GM18907 (cell line): ENCODE data around the gene BORA.
A peak's percentile ranks its signal among the peaks of the same experiment; 100 is the strongest.
"Not testable (repeated sequence)": the region's sequence is repeated elsewhere in the genome, so short reads cannot be mapped to it uniquely, and the experiment has no call there.

ENCODE experiments used
- ATAC-seq: cut with Tn5 transposase; IDR thresholded peaks from one replicate; pipeline ENCODE4 v1.9.1; 2021; ENCODE audit warnings: mild to moderate bottlenecking, moderate library complexity; ENCODE audit not compliant: unreplicated experiment

BORA gene

GRCh38 chr13:72727417-72728289 is at the start of gene BORA, which contains the start of gene MZT1:
Gene BORA (plus strand): TSS chr13:72727923. CDS start chr13:72728941, 1,018 bp downstream.
Gene MZT1 (minus strand): TSS chr13:72727629. CDS start chr13:72727602, 27 bp downstream.
- peak; percentile 97 for ATAC-seq

DNA sequence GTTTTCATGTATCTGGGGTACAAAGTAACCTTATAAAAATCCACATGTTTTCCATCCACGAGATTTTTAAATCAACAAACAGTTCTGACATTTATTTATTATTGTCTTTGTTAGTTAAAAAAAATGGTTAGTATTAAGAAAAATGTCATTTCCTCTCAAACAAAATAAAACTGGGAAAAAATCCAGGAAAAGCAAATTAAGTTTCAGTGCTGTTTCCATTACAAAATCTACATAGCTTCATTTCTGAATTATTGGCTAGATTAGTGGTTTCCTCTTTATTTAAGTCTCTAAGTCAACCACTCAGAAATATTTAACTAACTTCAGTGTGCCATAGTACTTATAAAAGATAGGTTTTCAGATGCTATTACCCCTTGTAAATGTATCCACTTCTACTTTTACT is 49.4 kb upstream of the BORA start:
- no peak for ATAC-seq

DNA sequence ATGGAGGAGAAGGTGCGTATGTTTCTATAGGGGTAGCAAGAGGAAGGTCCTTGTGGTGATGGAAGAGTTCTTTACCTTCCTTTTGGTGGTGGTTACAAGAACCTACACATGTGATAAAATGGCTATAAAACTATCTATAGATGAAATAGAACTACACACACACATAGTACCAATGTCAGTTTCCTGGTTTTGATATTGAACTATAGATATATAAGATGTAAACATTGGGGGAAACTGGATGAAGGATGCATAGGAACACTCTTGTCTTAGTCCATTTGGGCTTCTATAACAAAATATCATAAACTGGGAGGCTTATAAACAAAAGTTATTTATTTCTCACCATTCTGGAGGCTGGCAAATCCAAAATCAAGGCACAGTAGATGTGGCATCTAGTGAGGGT is 47.4 kb upstream of the BORA start:
- no peak for ATAC-seq

DNA sequence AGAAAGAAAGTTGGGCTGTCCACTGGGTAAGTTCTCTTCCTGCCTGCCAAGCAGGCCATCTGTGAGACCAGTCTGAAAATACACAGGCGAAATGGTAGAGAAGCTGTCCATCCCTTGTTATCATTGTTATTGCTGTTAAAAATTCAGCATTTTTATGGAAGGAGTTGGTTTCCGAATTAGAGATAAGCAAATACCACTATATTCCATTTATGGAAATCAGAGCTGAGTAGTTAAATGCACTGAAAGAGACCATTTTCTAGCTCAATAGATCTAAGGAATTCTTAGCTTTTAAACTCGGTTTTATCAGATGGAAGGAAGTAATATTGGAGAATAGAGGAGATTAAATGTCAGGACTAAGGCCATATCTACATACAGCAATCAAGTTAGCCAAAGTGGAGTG is 41.0 kb upstream of the BORA start:
- no peak for ATAC-seq

GRCh38 chr13:72689181-72689696 is 38.5 kb upstream of the BORA start:
- no peak for ATAC-seq

DNA sequence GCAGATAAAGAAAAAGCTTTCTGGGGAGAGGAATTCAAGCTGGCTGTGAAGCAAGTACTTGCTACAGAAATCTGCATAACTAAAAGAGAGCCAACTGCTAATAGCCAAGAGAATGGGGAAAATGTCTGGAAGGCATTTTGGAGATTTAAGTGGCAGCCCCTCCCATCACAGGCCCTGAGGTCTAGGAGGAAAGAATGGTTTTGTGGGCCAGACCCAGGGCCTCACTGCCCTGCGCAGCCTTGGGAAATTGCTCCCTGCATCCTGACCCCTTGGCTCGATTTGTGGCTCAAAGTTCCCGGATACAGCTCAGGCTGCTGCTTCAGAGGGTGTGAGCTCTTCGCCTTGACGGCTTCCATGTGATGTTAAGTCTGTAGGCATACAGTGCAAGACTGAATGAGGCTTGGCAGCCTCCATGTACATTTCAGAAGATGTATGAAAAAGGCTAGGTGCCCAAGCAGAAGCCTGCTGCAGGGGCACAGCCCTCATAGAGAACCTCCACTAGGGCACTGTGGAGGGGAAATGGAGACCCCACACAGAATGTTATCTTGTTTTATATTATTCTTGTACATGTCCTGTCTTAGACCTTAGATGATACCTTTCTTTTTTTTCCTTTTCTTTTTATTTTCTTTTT is 34.7 kb upstream of the BORA start:
- no peak for ATAC-seq

DNA sequence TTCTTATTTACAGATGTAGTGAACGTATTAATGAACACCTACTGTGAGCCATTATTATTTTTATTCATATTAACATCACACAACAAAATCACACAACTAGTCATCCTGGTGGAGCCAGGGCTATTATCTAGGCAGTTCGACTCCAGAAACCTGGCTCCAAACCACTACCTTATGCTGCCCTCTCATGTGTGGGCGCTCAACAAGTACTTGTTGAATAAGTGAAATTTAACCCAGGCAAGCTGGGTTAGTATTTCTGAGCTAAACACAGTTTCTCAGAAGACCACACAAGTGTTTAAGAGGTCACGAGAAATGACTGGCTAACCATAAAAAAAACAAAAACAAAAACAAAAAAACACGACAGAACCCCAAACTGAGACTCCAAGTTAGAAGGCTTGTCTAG is 33.9 kb upstream of the BORA start:
- no peak for ATAC-seq

DNA sequence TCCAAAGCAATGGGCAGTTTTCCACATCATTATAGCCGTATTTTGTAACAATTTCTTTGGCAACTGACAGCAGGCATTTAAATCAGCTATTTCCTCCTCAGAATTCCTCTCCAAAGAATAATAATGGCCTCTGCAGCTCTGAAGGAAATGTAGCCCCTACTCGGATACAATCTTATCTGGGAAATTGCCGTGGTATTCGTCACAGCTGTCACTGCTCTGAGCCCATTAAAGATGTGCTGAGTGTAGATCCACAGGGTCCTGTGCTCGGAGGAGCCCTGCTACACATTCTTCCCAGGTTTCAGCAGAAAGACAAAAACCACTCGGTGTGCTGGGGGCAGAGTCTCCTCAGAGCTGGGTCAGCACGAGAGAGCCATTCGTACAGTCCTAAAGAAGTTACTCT is 33.4 kb upstream of the BORA start:
- no peak for ATAC-seq

DNA sequence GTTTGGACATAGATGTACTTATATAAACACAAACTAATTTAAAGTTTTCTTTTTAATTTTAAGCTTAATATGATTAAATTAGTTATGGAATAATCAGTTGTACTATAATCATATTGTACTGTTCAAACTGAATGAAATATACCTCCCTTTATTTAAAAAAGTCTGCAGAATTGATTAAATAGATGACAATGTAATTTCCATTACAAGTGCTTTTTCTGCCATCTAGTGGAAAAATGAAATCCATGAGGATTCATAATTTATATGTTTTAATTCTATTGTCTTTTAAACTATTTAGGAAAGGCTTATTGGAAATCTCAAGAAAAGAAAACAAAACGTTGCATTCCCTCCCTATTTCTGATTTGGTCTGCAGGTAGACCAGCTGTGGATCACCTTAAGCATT is 31.1 kb upstream of the BORA start:
- no peak for ATAC-seq

GRCh38 chr13:72698164-72698563 is 29.6 kb upstream of the BORA start:
- ATAC-seq, result no peak

DNA sequence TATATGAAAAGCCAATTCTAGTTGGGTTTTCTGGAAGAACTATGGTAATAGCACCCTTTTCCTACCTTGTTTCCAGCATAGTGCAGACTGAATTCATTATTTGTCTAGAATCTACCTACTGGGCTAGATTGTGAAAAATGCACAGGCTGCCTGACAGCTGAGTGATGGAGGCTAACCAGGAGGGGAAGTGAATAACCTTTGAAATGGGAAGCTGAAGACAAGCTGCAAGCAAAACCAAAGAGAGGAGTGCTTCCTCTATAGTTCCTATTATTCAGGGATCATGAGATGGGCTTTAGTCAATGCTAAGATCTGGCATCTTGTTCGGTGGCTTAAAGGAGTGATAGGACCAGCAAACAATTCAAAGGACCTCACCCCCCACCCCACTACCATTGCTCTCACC is 27.2 kb upstream of the BORA start:
- no peak for ATAC-seq

GRCh38 chr13:72716776-72717175 is 10.9 kb upstream of the BORA start:
- ATAC-seq, result no peak

- ATAC-seq, result not testable (repeated sequence)
Measured at GRCh38 chr13:72726185-72726584, 1.5 kb upstream of the BORA start.

DNA sequence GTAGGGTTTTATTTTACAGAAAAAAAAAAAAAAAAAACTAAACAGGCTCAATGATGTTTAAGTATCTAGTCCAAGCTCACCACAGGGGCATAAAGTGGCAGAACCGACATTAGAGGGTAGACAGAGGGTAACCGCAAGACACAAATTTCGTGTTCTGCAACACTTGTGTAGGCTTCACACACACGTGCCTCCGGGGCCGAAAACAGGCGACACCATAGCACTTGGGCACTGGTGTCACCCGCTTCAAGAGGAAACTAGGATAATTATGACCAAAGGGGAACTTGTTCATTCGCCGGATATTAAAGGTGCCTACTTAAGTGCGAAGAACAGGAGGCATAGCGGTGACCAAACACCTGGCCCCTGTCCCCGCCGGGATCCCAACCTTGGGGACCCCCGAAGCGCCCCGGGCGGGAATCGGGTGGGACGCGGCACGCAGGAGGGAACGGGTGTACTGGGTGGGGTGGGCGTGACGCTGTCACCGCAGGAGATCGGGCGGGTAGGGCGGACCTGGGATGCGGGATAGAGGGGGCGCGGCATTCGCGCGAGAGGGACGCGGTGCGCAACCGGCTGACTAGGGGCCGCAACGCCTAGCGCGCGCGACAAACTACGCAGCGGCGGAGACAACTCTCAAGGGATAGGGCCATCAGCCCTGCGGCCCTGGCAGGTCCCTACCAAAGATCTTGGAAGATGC is 852 bp upstream of the BORA start:
- ATAC-seq, result peak; percentile 37

GRCh38 chr13:72728290-72728605 is 525 bp downstream of the BORA start:
- ATAC-seq, result no peak

DNA sequence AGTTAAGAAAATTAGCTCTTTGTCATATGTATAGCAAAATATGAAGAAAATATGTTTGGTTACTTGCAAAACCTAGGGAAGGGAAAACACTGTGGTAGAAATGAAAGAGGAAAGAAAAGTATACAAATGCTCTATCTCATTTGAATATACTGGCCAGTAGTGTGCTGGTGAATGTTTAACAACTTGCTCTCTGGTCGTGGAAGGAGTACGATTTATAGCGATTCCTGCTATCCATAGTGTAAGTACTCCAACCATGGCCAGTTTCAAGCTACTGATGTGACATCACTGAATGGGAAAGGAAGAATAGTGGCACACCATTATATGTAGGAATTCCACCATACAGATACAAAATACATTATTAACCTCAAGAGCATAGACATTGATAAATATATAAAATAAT is 9.3 kb downstream of the BORA start:
- no peak for ATAC-seq

DNA sequence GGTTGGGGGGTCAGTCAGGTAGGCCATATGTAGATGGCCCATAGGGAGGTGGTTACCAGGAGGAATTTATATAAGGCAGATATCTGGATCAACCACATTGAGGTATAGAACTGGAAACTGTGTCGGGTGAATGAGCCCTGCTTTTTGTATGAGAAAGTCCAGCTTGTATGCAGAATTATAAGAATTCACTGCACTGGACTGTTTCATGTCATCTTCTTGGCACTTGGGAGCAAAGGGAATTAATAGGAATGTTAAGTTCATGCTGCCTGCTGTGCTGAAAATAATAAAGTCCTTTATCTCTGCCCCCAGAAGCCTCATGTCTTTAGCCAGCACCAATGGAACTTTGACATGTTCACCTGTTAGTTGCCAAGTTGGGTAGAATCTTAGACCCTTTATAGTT is 12.3 kb downstream of the BORA start:
- no peak for ATAC-seq

GRCh38 chr13:72745260-72745659 is 17.5 kb downstream of the BORA start:
- peak; percentile 42 for ATAC-seq

GRCh38 chr13:72751220-72751619 is 23.5 kb downstream of the BORA start:
- ATAC-seq, result no peak

DNA sequence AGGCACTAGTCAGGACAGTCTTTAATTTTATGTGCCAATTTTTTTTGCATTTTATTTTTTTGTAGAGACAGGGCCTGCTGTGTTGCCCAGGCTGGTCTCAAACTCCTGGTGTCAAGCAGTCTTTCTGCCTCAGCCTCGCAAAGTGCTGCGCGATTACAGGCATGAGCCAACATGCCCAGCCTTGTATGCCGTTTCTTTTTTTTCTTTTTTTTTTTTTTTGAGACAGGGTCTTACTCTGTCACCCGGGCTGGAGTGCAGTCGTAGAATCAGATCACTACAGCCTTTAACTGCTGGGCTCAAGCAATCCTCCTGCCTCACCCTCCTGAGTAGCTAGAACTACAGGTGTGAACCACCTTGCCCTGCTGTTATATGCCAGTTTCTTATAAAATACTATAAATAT is 26.4 kb downstream of the BORA start:
- ATAC-seq, result no peak

- no peak for ATAC-seq
Measured at GRCh38 chr13:72757792-72758535, 30.2 kb downstream of the BORA start.
